Measurements from ENCODE around the gene EPS8L2.

EPS8L2 gene

DNA sequence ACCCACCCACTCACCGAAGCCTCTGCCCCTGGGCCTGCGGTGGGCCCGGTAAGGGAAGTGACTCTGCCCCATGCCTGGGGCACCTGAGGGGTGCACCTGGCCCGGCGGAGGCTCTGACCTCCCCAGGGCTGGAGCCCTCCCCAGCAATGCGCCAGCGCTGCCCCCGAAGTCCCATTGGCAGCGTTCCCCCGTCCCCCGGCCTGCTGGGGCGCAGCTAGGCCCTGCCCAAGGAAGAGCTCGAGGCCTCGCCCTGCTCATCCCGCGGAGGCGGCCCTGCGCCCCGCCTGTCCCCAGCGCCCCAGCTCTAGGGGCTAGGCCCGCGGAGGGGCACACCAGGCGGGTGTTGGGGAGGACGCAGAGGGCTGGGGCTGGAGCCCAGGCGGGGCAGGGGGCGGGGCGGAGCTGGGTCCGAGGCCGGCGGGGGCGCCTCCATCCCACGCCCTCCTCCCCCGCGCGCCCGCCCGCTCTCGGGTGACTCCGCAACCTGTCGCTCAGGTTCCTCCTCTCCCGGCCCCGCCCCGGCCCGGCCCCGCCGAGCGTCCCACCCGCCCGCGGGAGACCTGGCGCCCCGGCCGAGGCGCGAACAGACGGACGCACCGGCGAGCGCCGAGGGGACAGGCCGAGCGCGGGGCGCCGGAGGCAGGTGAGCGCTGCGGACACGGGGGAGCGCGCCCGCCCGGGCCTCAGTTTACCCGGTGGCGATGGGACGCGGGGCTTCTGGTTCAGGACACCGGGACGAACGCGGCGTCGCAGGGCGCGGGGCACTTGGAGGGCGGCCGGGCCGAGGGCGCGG lies at the start of gene EPS8L2:
TSS of gene EPS8L2 (plus strand) at position 586 of the 793 bp plus-strand sequence. CDS start 3,177 bp downstream, outside the sequence.
- in situ Hi-C loops (cut with HindIII; ENCODE audit: low sequenced_read_pairs) = no loop called here

DNA sequence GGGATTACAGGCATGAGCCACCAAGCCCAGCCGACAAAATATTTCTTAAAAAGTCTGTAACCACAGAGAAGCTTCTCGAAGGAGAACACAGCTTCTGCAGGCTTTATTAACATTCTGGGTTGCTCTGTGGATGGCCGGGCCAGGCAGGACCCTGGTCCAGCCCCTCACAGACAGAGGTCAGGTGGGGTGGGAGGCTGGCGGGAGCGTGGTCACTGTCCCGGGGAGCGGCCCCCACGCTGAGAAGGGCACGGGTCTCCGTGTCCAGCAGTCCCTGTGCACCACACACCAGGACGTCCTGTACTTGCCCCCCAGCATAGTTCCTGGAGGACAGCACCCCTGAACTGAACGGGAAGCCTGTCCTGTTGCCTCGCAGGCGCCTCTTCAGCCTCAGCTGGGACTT lies 49.6 kb upstream of the EPS8L2 start:
- in situ Hi-C loops (cut with HindIII; ENCODE audit: low sequenced_read_pairs) = loop anchor here (25.0 kb wide), 1 partner anchor 106 kb away; no protein-coding TSS in a partner anchor

DNA sequence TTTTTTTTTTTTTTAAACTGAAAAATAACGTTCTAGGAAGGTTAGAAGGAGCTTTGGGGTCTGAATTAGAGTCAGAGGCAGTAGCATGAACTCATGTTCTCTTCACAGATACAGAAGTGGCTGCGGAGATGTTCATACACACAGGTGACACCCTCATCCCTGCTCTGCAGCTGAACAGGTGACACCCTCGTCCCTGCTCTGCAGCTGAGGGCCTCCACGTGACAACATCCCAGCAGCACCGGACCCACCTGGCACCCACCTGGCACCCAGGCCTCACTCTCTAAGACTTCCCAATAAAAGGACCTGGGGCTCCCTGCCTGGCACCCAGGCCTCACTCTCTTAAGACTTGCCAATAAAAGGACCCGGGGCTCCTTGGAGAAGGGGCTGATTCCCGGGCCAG lies 49.2 kb upstream of the EPS8L2 start:
- in situ Hi-C loops (cut with HindIII; ENCODE audit: low sequenced_read_pairs) = loop anchor here (25.0 kb wide), 1 partner anchor 105 kb away; no protein-coding TSS in a partner anchor

DNA sequence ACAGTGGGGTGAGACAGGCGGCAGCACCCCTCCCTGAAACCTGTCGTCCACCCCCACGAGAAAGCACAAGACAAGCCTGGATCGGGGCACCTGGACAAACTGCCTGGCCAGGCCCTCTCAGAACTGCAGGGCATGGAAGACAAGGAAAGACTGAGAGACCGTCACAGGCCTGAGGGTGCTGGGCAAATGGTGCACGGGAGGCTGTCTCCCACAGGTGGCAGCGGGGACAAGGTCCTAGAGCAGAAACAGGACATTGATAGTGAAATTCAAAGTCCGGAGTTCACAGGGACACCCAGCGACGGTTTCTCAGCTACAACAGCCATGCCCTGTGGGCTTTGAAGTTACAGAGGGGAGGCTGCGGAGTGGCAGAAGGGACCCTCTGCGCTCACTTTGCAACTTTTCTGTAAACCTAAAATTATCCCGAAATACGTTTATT lies 48.3 kb upstream of the EPS8L2 start:
- in situ Hi-C loops (cut with HindIII; ENCODE audit: low sequenced_read_pairs) = loop anchor here (25.0 kb wide), 1 partner anchor 105 kb away; no protein-coding TSS in a partner anchor

DNA sequence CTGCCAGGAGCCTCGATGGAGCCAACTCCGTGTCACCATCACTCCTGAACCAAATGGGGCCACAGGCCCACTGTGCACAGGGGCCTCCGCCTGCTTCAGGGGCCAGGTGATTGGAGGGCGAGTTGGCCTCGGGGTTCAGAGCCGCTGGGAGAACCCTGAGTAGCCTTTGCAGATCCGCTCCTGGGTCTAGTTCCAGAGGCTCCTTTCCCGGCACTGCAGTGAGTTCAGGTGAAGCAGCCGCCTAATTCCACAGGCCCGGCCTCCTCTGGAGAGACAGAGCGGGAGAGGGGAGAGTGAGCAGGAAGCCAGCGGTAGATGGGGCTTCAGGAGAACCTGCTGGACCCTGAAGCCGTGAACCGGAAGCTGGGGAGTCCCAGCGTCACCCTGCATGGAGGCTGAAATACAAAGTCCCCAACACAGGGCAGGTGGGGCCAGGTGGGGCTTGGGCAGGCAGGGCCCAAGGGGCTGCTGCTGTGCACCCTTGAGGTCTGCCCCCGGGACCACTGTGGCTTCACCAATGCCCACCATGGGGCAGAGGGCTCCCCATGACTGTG lies 46.4 kb upstream of the EPS8L2 start:
- in situ Hi-C loops (cut with HindIII; ENCODE audit: low sequenced_read_pairs) = loop anchor here (25.0 kb wide), 1 partner anchor 103 kb away; no protein-coding TSS in a partner anchor

DNA sequence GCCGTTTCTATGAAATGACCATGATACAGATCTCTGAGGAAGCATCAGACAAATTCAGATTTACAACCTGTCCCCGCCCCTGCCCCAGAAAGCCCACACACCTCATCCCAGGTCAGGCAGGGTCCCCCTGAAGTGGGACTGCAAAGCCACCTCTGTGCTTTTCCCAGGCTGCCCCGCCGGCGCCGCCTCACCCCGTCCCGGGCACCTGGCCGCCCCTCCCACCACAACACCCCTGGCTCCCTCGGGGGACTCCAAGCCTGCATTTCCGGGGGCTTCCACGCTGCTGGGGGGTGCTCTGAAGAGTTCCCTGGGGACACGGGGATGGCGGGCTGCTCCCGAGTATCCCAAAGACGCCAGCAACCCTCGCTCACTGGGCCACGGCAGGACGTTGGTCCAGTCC lies 45.8 kb upstream of the EPS8L2 start:
- in situ Hi-C loops (cut with HindIII; ENCODE audit: low sequenced_read_pairs) = loop anchor here (25.0 kb wide), 1 partner anchor 102 kb away; no protein-coding TSS in a partner anchor

DNA sequence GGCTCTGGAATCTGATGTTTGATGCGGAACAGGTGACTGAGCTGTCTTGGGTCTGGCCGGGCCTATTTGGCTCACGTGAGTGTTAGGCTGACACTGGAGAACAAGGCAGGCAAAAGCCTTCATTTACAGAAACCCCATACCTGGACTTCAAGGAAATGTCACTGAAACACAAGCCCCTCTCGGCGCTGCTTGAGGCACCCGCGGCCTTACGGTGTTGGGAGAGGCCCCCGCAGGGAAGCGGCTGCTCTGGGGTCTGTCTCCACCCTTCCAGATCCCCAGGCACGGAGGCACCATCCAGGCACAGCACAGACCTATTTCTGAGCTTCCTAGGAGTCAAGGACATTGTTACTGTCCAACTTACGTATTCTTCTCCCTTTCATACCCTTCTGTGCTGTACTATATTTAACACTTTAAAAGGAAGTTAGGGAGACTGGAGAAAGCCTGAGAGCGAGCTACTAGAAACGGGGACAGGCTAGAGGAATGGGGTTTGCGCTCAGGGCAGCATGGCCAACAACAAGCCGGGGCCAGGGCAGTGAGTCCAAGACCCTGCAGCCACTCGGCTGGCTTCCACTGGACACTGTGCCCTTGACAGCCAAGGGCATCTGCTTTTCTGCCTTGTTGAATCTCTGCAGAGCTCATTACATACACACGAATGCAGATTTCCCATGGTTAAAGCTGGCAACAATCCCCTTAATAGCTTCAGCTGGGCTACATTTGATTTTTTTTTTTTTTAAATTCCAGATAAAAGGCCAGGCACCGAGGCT lies 45.2 kb upstream of the EPS8L2 start:
- in situ Hi-C loops (cut with HindIII; ENCODE audit: low sequenced_read_pairs) = loop anchor here (25.0 kb wide), 1 partner anchor 101 kb away; no protein-coding TSS in a partner anchor

DNA sequence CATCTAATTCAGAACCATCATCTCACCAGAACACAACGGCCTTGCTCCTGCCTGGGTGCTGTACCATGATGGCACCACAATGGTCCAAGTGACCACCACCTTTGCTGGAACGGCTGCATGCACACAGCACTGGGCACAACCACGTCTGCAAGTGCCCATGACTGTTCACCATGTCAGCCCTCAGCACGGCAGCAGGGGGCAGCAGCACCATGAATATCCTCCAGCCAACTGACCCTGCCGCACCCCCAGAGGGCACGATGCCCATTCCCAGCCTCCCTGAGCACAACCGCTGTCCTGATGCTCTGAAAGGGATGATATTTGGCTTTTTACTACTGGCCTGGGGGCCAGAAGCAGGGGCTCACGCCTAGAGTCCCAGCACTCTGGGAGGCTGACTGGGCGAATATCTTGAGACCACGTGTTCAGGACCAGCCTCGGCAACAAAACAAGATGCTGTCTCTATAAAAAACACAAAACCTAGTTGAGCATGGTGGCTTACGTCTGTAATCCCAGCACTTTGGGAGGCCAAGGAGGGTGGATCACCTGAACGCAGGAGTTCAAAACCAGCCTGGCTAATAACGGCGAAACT lies 43.2 kb upstream of the EPS8L2 start:
- in situ Hi-C loops (cut with HindIII; ENCODE audit: low sequenced_read_pairs) = loop anchor here (25.0 kb wide), 1 partner anchor 100 kb away; no protein-coding TSS in a partner anchor

DNA sequence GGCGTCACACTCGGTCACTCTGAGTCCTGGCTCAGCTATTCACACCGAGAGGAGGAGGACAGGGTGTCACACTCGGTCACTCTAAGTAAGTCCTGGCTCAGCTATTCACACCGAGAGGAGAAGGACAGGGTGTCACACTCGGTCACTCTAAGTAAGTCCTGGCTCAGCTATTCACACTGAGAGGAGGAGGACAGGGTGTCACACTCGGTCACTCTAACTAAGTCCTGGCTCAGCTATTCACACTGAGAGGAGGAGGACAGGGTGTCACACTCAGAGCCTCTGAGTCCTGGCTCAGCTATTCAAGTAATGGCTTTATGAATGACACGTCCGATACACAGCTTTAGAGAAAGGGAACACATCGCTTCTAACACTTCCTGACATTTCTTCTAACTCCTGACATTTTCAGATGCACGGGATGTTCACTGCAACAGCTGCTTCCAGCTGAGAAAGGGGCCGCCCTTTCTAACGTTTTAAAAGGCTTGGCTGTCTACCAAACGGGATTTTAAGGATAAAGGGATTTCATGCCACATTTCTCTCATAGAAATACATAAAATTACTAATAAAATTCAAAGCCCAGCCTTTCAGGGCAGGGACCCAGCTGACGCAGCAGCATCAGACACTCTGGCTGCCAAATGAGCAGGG lies 40.8 kb upstream of the EPS8L2 start:
- in situ Hi-C loops (cut with HindIII; ENCODE audit: low sequenced_read_pairs) = loop anchor here (25.0 kb wide), 1 partner anchor 97 kb away; no protein-coding TSS in a partner anchor

DNA sequence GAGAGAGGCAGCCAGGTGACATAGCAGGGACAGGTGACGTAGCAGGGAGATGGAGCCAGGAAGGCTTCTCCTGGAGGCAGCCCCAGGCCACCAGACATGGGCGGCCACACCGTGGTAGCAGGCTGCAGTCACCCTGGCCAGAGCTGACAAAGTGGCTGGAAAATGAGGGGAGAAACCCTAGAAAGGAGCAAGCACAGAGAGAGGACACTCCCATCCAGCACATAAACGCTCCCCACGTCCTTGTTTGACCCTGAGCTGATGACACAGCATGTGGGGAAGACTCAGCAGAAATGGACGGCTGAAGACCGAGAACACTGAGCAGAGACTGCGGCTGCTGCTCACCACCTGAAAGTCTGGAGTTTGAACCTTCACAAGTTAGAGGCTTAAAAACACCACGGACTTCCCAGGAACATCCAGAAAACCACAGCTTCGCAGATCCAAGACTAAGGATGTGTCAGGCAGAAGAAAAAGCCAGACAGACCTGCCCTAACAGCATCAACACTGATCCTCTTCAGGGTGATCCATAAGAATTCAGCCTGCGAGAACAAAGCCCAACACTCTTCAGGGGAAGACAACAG lies 40.2 kb upstream of the EPS8L2 start:
- in situ Hi-C loops (cut with HindIII; ENCODE audit: low sequenced_read_pairs) = loop anchor here (25.0 kb wide), 1 partner anchor 97 kb away; no protein-coding TSS in a partner anchor

DNA sequence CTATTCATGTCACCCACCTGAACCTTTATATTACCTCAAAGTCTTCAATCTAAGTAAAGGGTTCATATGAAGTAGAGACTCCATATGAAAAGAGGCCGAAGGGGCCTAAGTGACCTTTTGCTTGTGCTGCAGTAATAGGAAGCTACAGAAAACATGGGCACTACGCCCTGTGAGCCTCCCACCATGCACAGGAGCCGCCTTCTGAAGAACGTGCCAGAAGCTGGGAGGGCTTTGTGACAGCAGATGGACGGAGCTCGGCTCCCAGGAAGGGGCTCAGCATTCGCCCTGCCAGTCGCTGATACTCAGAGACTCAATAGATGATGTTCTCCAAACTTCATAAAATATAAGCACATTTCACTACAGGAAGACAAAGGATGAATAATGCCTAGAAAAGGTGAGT lies 32.2 kb upstream of the EPS8L2 start:
- in situ Hi-C loops (cut with HindIII; ENCODE audit: low sequenced_read_pairs) = loop anchor here (25.0 kb wide), 1 partner anchor 88 kb away; no protein-coding TSS in a partner anchor

DNA sequence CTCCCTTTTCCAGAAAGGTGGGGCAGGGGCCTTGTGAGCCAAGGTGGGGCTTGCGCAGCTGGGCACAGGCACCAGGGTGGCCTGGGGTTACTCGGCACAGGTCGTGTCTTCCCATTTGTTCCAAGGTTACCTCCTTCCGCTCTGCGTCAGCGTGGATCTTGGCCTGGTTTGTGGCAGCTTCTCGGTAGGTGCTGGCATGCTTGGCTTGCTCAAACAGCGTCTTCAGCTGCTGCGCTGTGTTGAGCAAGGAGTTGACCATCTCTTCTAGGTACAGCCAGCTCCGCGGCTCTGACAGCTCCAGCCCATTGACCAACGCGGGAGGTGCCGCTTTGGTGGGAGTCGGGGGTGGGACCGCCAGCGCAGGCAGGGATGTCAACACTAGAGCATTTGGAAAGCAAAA lies 31.6 kb upstream of the EPS8L2 start:
- in situ Hi-C loops (cut with HindIII; ENCODE audit: low sequenced_read_pairs) = loop anchor here (25.0 kb wide), 1 partner anchor 88 kb away; no protein-coding TSS in a partner anchor

DNA sequence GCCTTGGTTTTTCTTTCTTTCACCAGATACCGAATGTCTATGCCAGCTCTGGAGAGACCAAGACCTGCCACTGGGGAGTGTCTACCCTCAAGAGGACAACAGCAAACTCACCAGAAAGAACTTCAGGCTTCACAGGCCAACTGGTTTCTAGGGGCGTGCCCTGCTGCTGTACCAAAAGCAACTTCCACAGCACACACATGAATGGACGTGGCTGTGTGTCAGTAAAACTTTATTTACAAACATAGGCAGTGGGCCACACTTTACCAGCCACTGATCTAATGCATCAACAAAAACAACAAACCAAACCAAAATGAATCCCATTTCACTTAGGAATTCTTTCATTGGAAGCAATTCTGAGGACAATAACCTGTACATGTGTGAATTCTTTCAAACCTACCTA lies 27.7 kb upstream of the EPS8L2 start:
- in situ Hi-C loops (cut with HindIII; ENCODE audit: low sequenced_read_pairs) = no loop called here

DNA sequence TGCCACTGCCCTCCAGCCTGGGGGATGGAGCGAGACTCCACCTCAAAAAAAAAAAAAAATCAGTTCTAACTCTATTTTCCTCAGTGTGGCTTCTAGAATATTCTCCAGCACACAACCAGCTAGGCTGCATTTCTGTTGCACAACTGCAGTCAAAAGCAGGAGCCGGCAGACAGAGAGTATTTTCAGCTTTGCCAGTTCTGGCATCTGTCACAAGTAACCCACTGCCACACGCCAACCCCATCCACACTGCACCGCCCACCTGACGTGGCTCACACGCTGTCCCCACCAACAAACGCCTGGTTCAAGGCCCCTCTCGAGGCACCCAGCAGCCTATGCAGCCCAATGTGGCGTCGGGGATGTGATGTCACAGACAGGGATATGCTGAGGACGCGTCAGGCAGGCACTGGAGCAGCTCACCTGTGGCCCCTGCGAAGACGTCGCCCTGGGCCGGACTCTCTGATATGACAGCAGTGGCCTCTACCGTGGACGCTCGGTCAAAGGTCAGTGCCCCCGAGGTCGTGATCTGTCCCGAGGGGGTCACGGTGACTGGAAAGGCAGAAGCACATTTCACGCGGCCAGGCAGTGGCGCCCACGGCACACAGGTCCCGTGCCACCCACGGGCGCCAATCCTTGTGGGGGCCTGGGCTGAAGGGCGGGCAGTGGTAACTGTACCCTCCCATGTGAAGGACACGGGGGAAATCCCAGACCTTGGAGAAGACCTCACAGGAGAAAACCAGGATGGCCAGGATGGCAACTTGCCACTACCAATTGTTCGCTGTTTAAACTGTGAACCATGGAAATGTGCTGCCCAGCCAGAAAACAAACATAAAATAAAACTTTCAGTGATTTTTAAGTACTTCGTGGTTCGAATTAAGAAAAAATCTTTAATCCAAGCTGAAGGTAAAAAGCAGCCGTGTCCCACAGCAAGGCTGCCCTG lies 26.5 kb upstream of the EPS8L2 start:
- in situ Hi-C loops (cut with HindIII; ENCODE audit: low sequenced_read_pairs) = no loop called here

DNA sequence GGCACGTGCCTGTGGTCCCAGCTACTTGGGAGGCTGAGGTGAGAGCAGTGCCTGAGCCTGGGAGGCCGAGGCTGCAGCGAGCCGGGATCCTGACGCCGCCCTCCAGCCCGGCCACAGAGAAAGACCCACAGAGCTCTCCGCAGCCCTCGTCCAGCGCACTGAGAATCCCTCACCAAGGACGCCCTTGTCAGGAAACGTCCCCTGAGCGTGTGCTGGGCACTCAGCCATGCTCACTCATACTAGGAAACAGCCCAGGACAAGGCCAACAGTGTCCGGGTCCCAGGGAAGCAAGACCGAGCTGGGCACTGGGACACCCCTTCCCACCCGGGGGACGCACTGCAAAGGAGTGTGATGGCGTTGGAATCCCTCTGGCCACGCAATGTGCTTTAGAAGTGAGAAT lies 25.6 kb upstream of the EPS8L2 start:
- in situ Hi-C loops (cut with HindIII; ENCODE audit: low sequenced_read_pairs) = no loop called here

DNA sequence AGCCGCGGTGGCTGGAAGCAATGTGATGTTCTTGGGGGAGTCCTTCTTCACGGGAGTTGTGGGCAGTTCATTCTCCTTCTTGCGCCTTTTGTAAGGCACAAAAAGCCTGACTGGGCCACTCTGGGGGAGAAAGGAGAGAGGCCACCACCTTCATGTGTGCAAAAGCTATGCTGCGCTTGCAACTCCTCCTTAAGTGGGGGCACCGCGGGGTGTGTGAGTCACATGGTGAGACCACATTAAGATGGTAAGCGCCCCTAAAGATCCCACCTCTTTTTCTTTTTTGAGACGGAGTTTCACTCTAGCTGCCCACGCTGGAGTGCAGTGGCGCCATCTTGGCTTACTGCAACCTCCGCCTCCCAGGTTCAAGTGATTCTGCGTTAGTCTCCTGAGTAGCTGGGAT lies 25.1 kb upstream of the EPS8L2 start:
- in situ Hi-C loops (cut with HindIII; ENCODE audit: low sequenced_read_pairs) = no loop called here

DNA sequence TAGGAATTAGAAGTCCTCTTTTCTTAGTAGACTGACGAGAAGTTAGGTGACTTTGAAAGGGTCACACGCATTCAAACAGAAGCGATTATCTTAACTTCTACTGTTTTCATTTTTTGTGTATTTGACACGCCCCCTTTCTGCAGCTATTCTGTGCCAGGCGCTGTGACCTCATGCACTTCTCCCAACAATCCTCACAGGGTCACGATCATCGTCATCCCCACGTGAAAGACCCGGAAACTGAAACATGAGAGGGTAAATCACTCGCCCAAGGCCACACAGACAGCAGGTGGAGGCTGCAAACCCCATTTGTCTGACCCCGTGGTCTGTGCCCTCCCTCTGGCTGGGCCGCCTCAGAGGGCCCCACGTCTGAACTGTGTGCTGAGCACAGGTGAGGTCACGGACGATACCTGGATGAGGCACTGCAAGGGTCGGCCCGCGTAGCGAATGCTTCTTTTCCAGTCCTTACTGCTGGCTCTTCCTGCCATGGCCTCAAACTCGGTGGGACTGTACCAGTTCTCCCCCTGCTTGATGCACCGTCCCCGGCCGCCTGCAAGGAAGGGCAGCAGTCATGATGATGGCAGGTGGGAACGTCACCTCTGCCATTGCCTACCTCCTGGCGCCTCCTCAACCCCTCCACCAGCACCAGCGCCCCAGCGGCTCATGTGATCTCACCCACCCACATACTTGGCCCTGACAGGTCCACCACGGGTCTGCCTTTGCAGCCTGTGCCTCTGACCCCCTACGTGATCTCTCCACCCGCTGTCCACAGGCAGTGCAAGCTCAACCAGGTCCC lies 19.4 kb upstream of the EPS8L2 start:
- in situ Hi-C loops (cut with HindIII; ENCODE audit: low sequenced_read_pairs) = no loop called here

DNA sequence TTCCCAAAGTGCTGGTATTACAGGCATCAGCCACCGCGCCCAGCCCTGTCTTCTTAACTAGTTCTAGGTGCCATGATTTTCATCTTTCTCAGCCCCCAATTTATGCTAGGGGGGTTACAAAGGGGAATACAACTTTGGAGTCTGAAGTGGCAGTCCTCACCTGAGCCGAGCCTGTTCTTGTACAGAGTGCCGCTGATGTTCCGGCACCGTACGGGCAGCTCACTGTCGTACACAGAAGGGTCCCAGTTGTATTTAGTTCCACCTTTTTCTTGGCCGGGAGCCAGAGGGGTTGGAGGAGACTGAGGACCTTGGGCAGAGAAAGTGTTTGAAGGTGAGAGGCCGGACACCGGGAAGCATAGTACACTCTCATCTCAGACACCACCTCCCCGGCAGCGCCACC lies 18.3 kb upstream of the EPS8L2 start:
- in situ Hi-C loops (cut with HindIII; ENCODE audit: low sequenced_read_pairs) = no loop called here

Data from endothelial cell of hepatic sinusoid (primary cell).